Stimulated activated CD8-positive, alpha-beta memory T cell treated with anti-CD3 and anti-CD28 coated beads, Interleukin-7, amount 100 ng/mL, for 24 hours (primary cell): ENCODE data around the gene RAPGEF5.

Experiments
- DNase-seq: peaks from one replicate; pipeline ENCODE4 v3.0.0-alpha.2; 2020; ENCODE audit warnings: low read depth

Gene RAPGEF5

DNA sequence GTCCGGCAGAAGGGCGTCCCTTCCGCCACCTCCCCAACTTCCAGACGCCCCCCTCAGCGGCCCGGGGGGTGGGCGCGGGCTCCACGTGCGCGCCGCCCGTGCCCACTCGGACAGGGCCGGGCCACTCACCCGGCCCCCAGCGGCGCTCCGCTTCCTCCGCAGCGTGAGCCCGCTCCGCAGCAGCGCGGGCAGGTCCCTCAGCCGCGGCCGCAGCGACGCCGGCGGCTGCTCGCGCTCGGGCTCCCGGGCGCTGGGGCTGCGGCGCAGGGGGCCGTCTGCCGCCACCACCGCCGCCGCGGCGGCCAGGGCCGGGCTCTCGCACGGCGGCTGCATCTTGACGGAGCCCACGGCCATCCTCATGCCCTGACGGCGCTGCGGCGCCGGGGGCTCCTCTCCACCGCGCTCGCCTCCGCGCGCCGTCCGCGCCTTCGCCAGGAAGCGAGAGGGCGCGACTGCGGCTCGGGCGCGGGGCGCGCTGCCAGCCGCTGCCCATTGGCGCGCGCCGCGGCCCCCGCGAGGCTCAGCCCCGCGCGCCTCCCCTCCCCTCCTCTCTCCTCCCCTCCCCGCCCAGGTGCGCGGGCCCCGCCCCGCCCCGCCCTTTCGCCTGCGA lies at the start of gene RAPGEF5:
Gene RAPGEF5, minus strand, starts transcription at position 454 of the 610 bp plus-strand sequence. Its CDS starts 94 bp downstream, at position 360.
- no peak for DNase-seq

DNA sequence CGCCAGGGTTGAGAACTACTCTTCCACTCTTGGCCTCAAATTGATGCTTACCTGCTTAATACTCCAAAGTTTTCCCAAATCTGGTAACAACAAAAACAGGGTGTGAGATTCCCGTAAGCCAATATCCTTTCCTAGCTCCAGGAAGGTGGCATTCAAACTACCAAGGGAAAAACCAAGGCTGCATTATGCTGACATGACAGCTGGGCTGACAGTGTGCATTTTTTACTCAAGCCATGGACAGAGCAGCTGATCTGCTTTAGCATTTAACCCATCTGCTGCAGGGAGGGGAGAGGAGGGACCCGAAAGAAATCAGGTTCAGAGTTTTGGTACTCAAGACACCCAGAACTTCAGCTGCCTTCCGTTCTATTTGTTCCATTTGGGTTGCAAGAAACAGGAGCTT lies 49.8 kb upstream of the RAPGEF5 start:
- no peak for DNase-seq

DNA sequence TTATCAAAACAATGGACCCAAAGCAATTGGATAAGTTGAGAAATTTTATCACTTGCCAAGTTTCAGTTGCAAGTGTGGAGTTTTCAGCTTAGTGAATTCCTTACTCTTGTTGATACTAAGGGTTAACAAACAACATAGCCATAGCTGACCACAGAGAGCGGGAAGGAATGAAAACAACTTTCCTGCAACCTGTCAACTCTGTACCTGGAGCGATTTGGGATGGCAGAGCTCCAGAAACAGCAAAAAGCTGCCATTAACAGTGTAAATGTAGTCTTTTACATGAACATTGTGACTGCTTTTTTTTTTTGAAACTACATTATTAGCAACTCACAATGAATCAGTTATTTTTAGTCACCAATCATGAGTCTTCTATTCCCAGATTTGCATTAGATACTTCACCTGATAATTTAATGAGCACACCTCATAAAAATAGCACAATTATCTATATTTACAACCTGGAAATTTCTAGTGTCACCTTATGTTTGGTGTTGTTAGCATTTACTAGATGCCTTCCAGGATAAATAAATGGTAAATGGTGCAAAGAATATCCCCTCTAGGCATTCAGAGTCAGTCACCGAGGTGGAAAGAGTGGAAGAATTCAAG lies 47.6 kb upstream of the RAPGEF5 start:
- DNase-seq = no peak

GRCh38 chr7:22403344-22403743 lies 46.4 kb upstream of the RAPGEF5 start:
- no peak for DNase-seq

DNA sequence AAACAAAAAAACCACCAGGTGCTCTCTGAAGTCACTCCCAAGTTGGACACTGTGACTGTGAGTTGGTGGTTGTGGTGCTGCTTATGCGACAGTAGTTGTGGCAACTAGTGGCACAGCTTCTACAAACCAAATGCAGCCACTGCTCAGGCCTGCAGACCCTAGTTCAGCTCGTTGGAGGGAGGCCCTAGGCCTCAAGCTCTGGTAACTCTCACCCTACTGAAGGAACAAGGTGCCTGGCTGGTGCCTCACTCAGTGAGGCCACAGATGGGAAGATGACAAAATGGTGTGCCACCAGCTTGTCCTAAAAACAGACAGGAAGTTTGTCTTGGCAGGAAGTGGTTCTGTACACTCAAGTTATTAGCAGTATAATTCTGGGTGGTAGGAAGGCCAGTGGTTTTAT lies 45.3 kb upstream of the RAPGEF5 start:
- no peak for DNase-seq

- DNase-seq = no peak
Measured at GRCh38 chr7:22400936-22401553, 44.1 kb upstream of the RAPGEF5 start.

GRCh38 chr7:22400150-22400814 lies 43.3 kb upstream of the RAPGEF5 start:
- DNase-seq = no peak

- no peak for DNase-seq
Measured at GRCh38 chr7:22399546-22399945, 42.6 kb upstream of the RAPGEF5 start.

DNA sequence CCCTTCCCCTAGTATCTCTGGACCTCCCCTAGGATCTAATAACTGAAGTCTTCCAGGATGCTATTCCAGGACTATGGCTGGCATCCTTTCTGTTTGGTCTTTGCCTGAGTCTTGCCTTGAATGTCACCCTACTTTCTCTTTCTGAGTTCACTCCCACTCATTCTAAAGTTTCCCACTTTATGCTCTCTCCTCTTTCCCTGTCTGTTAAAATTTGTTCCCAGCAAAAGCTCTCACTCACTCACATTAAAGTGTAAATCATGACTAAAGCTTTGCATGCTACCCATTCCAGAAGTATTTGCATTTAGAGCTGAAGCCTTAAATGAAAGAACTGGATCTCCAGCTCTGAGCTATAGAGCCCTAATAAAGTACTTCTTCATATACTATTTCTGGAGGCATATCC lies 42.1 kb upstream of the RAPGEF5 start:
- DNase-seq = no peak

DNA sequence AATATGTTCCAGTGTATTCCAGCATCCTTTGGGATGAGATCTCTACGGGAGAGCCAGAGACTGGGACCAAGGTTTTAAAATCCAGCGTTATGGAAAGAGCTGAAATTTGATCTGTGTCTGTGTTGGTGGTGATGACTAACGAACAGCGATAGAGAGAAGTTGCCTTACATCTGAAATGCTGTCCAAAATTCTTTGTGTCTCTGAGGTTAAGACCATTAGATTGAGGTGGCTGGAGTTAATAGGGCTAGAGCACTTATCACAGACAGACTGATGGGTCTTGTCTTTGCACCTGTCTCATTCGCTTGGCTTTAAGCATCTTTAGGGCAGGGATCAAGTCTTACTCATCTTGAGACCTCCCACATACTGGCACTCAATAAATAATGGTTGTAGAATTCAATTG lies 41.0 kb upstream of the RAPGEF5 start:
- no peak for DNase-seq

DNA sequence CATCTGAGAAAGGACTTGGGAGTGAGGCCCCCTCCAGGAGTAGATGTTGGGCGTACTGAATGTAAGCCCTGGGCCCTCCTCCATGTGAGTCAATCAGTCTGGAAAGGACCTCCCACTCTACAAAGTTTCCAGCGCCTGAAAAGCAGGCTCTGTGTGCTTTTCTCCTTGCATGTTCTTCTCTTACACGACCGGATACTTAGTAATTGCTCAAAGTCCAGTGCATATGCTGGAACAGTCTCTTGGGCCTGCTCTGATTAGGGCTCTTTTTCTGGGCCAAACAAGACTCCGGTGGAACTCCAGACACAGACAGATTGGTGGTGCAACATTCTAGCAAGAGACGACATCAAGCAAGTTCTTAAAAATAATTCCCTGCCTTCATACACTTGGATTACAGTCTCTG lies 38.3 kb upstream of the RAPGEF5 start:
- DNase-seq = no peak

GRCh38 chr7:22394739-22395138 lies 37.8 kb upstream of the RAPGEF5 start:
- no peak for DNase-seq

DNA sequence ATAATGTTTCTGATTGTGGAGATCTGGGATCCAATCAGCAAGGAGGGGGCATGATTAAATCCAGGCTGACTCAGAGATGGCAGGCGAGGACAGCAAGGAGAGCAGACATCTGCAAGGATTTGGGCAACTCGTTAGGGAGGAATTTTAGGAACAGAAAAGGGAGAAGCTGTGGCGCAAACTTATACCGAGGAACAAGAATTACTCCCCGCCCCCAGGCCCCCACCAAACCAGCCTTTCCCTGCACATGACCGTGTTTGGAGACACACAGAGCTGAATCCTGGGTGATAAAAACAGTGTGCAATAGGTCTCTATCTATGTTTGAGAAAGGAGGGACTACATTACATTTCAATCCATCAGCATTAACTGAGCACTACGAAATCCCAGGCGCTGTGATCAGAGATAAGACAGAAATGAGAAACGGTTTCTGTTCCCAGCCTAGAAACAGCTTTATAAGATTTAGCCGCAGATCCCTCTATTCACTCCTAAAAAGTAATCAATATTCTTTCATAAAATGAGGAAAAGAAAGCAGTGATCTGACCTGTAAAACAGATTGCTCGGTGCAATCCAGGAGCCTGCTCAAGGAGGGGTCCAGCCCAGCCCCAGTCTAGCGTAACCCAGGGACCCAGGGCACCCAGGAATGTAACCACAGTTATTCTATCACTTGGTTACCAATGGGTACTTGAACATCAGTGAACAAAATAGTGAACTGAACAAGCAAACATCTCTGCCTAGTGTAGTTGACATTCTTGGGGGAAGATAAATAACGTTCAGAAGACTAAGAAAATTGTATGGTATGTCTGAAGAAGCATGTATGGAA lies 37.2 kb upstream of the RAPGEF5 start:
- no peak for DNase-seq

GRCh38 chr7:22390516-22390915 lies 33.6 kb upstream of the RAPGEF5 start:
- no peak for DNase-seq

- DNase-seq = no peak
Measured at GRCh38 chr7:22389892-22390291, 32.9 kb upstream of the RAPGEF5 start.

DNA sequence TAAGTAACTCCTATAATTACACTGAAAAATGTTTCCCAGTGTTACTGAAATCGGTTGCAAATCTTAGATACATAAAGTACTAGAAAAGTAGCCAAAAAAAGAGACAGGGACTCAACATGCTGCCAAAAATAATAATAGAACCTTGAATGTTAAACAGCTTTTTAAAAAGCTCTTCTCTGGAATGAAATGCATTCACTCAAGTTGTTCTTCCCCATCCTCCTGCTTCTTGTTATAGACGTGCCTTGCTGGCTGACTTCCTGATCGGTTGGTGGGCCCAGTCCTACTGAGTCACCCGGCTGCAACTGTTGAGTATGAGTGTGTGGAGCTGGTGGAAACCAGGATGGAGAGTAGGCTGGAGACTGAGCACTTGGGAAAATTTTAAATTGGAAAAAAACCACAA lies 30.6 kb upstream of the RAPGEF5 start:
- DNase-seq = no peak

GRCh38 chr7:22386865-22387264 lies 29.9 kb upstream of the RAPGEF5 start:
- DNase-seq = no peak

- DNase-seq = no peak
Measured at GRCh38 chr7:22386206-22386858, 29.4 kb upstream of the RAPGEF5 start.

DNA sequence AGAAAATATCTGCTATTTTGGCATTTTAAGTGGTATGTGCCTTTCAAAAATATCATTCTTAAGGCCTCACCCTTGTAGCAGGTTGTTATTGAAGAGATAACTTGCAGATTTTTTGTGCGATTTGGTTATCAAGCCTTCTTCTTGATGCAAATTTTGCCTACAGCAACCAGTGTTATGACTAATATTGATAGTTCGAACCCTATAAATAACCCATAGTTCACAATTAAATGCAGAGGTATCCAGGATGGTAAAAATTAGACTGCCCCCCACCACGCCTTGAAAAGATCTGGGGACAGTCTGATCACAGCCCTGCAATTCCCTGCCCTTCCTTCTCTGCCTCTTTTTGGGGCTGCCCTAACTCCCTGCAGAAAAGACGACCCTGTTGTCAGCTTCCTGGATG lies 28.4 kb upstream of the RAPGEF5 start:
- DNase-seq = no peak

DNA sequence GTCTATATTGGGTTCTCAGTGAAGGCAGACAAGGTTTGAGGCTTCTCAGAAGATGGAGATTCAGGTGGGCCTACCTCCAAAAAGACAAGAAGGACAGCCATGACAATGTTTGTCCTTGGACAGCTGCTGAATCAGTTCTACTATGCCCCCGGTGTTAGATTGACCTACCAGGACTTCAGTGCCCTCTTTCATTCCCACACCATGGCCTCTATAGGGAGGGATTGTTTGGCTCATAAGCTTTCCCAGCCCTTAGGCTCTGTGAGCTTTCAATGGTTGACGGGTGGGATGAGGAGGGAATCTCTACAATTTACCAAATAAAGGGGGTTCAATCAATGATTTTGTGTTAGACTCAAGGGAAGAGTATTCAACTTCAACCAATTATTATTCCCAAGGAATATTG lies 23.4 kb upstream of the RAPGEF5 start:
- no peak for DNase-seq

DNA sequence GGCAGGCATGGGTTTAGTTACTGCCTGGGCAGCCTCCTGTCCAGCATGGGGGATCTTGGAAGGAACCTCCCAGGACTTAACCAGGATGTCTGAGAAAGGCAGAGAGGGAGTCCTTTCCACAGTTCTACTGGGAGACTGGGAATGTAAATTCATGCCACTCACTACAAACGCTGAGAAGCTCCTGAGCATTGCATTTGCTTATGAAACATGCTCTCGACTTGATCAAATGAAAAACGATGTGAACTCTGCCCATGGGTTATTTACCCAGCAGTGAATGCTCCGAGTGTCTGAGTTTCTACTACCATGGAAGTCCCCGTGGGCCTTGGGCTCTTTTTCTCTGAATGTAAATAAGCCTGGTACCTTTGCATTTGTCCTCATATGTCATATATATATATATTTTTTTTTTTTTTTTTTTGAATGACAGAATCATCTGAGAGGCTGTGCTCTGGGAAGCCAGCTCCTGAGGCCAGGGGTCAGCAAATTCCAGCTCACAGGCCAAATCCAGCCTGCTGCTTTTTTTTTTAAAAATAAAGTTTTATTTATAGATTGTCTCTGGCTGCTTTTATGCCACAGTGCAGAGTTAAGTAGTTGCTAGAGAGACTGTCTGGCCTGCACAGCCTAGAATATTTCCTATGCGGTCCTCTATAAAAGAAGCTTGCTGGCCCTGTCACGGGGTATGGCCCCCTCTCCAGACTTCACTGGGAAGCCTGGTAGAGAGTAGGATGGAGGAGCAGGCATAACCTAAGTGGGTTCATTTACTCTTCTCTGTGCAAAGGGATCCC lies 21.4 kb upstream of the RAPGEF5 start:
- no peak for DNase-seq
